Liver (tissue), 9 donors: ENCODE measurements around the gene WFIKKN2. TPM values are rescaled to one million over a fixed set of nuclear protein-coding genes. Genes with fewer than 3 reads are reported as not detected.

Experiments used
- DNase-seq: peaks from one replicate; pipeline ENCODE4 v3.0.0-alpha.2; 2017; ENCODE audit warnings: low spot score
- H3K27ac ChIP-seq, 2 donors: one replicate each; pipeline ENCODE4 v1.7.0; 2013; ENCODE audit warnings: inconsistent platforms in 2 of 2, low read length in 2 of 2, control low read depth in 1 of 2, low read depth in 1 of 2, mild to moderate bottlenecking in 1 of 2
- H3K27me3 ChIP-seq, 4 donors: one replicate each; pipeline versions ENCODE4 v1.6.1 to v1.7.0; 2013; ENCODE audit warnings: low read length in 3 of 4, inconsistent platforms in 1 of 4, mild to moderate bottlenecking in 1 of 4, moderate library complexity in 1 of 4; ENCODE audit not compliant: control insufficient read depth in 4 of 4, insufficient read depth in 4 of 4
- H3K36me3 ChIP-seq, 4 donors: one replicate each; pipeline versions ENCODE4 v1.6.1 to v1.7.0; 2013; ENCODE audit warnings: low read length in 3 of 4, mild to moderate bottlenecking in 3 of 4, low read depth in 1 of 4, moderate library complexity in 1 of 4; ENCODE audit not compliant: control insufficient read depth in 4 of 4, insufficient read depth in 3 of 4
- H3K4me1 ChIP-seq, 4 donors: one replicate each; pipeline versions ENCODE4 v1.6.1 to v1.7.0; 2013; ENCODE audit warnings: low read length in 3 of 4, mild to moderate bottlenecking in 3 of 4, moderate library complexity in 1 of 4; ENCODE audit not compliant: control insufficient read depth in 4 of 4, insufficient read depth in 4 of 4
- H3K4me3 ChIP-seq, 3 donors: one replicate each; pipeline versions ENCODE4 v1.6.1 to v1.7.0; 2013; ENCODE audit warnings: low read length in 3 of 3, control low read depth in 1 of 3, low read depth in 1 of 3, mild to moderate bottlenecking in 1 of 3
- H3K9ac ChIP-seq, 2 donors: one replicate each; pipeline ENCODE4 v1.7.0; 2013; ENCODE audit warnings: low read length in 2 of 2, mild to moderate bottlenecking in 2 of 2, moderate library complexity in 2 of 2, control low read depth in 1 of 2, low read depth in 1 of 2
- H3K9me3 ChIP-seq, 4 donors: one replicate each; pipeline versions ENCODE4 v1.6.1 to v1.7.0; 2013; ENCODE audit warnings: low read length in 3 of 4; ENCODE audit not compliant: control insufficient read depth in 4 of 4
- ATF3 ChIP-seq: IDR thresholded peaks from 2 replicates; pipeline ENCODE4 v1.6.1; 2016; ENCODE audit warnings: antibody characterized with exemption
- CTCF ChIP-seq: fragments of 150-350 bp; IDR thresholded peaks from 2 replicates; pipeline ENCODE4 v1.5.1; 2017; ENCODE audit warnings: improper control_type of control experiment, low read depth, low read length; ENCODE audit not compliant: missing input control
- EGR1 ChIP-seq, 2 donors: IDR thresholded peaks; 2 replicates each; pipeline ENCODE4 v1.6.1; 2016 to 2018; ENCODE audit warnings: antibody characterized with exemption in 2 of 2, low read depth in 2 of 2
- FOXA1 ChIP-seq: IDR thresholded peaks from 2 replicates; pipeline ENCODE4 v1.6.1; 2016; ENCODE audit warnings: antibody characterized with exemption
- FOXA2 ChIP-seq: IDR thresholded peaks from 2 replicates; pipeline ENCODE4 v1.6.1; 2016; ENCODE audit warnings: antibody characterized with exemption
- GABPA ChIP-seq, 2 donors: IDR thresholded peaks in 1 of 2; conservative IDR thresholded peaks in 1 of 2; 2 replicates each; pipeline ENCODE4 v1.6.1; 2016; ENCODE audit warnings: antibody characterized with exemption in 2 of 2, mild to moderate bottlenecking in 1 of 2, moderate library complexity in 1 of 2
- HNF4A ChIP-seq, 2 donors: conservative IDR thresholded peaks; 2 replicates each; pipeline ENCODE4 v1.6.1; 2016; ENCODE audit warnings: antibody characterized with exemption in 2 of 2, mild to moderate bottlenecking in 2 of 2
- HNF4G ChIP-seq: IDR thresholded peaks from 2 replicates; pipeline ENCODE4 v1.6.1; 2016; ENCODE audit warnings: antibody characterized with exemption
- JUND ChIP-seq, 2 donors: IDR thresholded peaks; 2 replicates each; pipeline ENCODE4 v1.6.1; 2016; ENCODE audit warnings: antibody characterized with exemption in 2 of 2
- NR2F2 ChIP-seq: IDR thresholded peaks from 2 replicates; pipeline ENCODE4 v1.6.1; 2016; ENCODE audit warnings: antibody characterized with exemption
- RAD21 ChIP-seq, 2 donors: IDR thresholded peaks; 2 replicates each; pipeline ENCODE4 v1.6.1; 2016; ENCODE audit warnings: antibody characterized with exemption in 2 of 2, mild to moderate bottlenecking in 2 of 2
- RXRA ChIP-seq, 2 donors: IDR thresholded peaks; 2 replicates each; pipeline ENCODE4 v1.6.1; 2017 to 2018; ENCODE audit warnings: antibody characterized with exemption in 2 of 2, mild to moderate bottlenecking in 1 of 2
- SP1 ChIP-seq: IDR thresholded peaks from 2 replicates; pipeline ENCODE4 v1.6.1; 2018; ENCODE audit warnings: antibody characterized with exemption, mild to moderate bottlenecking
- TAF1 ChIP-seq: conservative IDR thresholded peaks from 2 replicates; pipeline ENCODE4 v1.6.1; 2016; ENCODE audit warnings: antibody characterized with exemption, mild to moderate bottlenecking
- YY1 ChIP-seq: IDR thresholded peaks from 2 replicates; pipeline ENCODE4 v1.6.1; 2016; ENCODE audit warnings: antibody characterized with exemption, mild to moderate bottlenecking
- ZBTB33 ChIP-seq: IDR thresholded peaks from 2 replicates; pipeline ENCODE4 v1.6.1; 2016; ENCODE audit warnings: antibody characterized with exemption
- WGBS: extraction: QIAGEN DNeasy Blood & Tissue Kit; methylation state at CpG from one replicate; pipeline ENCODE4 v1.1.7; 2013; 5-methylcytosine and 5-hydroxymethylcytosine counted together
- polyA plus RNA-seq, 2 donors: library from polyadenylated mRNA; stranded (reverse) in 1 of 2; unstranded in 1 of 2; fragments of 200-250 nt in 1 of 2; fragments of >200 nt in 1 of 2; fragmentation: Nextera tagmentation in 1 of 2; extraction: Ambion mirVana in 1 of 2; gene quantifications; one replicate each; pipeline versions ENCODE4 v1.2.1 to v1.2.3, GENCODE V29; 2013 to 2015
- total RNA-seq, 2 donors: library from RNA; depleted of rRNA; stranded (reverse); fragments of >200 nt; gene quantifications; one replicate each; pipeline ENCODE4 v1.2.3, GENCODE V29; 2014
- TF ChIP-seq, protein P1 (sequence below): IDR thresholded peaks from 2 replicates; pipeline ENCODE4 v1.6.1; 2016; ENCODE audit warnings: antibody characterized with exemption
- TF ChIP-seq, protein P2 (sequence below): IDR thresholded peaks from 2 replicates; pipeline ENCODE4 v1.6.1; 2016; ENCODE audit warnings: antibody characterized with exemption, mild to moderate bottlenecking
- donor health status: healthy.
- donor health status: healthy.
- donor health status: healthy.
- donor health status: healthy.
- donor health status: healthy.

Gene WFIKKN2
- total and polyA plus RNA-seq, 4 donors = 0.02 to 0.19 (median 0.07) TPM; not detected in 1

DNA sequence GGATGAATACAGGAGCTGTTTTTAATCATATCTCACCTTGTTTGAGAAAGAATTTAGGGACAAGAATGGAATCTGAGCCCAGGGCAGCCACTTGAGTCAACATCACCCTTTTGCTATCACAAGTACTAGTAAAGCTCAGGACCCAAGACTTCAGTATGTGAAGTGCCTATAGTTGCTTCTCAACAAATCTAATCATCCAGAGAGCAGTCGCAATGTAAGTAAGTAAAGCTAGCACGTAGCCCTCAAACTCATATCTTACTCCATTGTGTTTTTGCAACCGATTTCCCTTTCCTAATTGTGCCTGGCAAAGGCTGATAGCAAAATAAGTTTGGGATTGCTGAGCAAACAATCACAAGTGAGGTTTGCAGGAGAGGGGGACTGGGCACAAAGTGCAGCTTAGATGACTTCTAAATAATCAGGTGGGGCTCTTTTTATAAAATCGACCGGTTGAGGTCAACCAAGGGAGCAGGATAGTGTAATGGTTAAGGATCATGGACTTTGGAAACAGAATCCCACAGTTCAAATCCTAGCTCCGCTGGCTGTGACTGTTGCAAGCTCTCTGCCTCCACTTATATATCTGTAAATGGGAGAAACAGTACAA is 17.7 kb downstream of the WFIKKN2 start:
- Histone ChIP-seq H3K4me1 (peaks cover 4 to 47% (median 38%) of the 10 kb centered on the region in 4 donors), H3K27me3 (no peaks in the 10 kb centered on the region), H3K36me3 (no peaks in the 10 kb centered on the region), H3K9me3 (no peaks in the 10 kb centered on the region), H3K27ac (peak overlapping the region; percentile 86 to 92), H3K4me3 (peak overlapping the region in 1 of 3 donors; percentile 12), H3K9ac (peak overlapping the region in 1 of 2 donors; percentile 98)
- 26% methylated on average over 6 of the region's 6 CpGs for WGBS
- no peak for DNase-seq
- peak; percentile 70 for TF ChIP-seq NR2F2
- TF ChIP-seq, protein P1, sequence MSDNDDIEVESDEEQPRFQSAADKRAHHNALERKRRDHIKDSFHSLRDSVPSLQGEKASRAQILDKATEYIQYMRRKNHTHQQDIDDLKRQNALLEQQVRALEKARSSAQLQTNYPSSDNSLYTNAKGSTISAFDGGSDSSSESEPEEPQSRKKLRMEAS = peak; percentile 77
- no peak for TF ChIP-seq FOXA1
- peak; percentile 66 to 74 for TF ChIP-seq RAD21 (IDR thresholded peaks at IDR 0.05)
- peak; percentile 82 for TF ChIP-seq YY1
- TF ChIP-seq TAF1 = no peak
- TF ChIP-seq SP1 = peak; percentile 94
- TF ChIP-seq CTCF = no peak
- TF ChIP-seq JUND (IDR thresholded peaks at IDR 0.05) = peak; percentile 65 to 76
- TF ChIP-seq, protein P2, sequence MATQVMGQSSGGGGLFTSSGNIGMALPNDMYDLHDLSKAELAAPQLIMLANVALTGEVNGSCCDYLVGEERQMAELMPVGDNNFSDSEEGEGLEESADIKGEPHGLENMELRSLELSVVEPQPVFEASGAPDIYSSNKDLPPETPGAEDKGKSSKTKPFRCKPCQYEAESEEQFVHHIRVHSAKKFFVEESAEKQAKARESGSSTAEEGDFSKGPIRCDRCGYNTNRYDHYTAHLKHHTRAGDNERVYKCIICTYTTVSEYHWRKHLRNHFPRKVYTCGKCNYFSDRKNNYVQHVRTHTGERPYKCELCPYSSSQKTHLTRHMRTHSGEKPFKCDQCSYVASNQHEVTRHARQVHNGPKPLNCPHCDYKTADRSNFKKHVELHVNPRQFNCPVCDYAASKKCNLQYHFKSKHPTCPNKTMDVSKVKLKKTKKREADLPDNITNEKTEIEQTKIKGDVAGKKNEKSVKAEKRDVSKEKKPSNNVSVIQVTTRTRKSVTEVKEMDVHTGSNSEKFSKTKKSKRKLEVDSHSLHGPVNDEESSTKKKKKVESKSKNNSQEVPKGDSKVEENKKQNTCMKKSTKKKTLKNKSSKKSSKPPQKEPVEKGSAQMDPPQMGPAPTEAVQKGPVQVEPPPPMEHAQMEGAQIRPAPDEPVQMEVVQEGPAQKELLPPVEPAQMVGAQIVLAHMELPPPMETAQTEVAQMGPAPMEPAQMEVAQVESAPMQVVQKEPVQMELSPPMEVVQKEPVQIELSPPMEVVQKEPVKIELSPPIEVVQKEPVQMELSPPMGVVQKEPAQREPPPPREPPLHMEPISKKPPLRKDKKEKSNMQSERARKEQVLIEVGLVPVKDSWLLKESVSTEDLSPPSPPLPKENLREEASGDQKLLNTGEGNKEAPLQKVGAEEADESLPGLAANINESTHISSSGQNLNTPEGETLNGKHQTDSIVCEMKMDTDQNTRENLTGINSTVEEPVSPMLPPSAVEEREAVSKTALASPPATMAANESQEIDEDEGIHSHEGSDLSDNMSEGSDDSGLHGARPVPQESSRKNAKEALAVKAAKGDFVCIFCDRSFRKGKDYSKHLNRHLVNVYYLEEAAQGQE = peak; percentile 78
- TF ChIP-seq FOXA2 = peak; percentile 26
- TF ChIP-seq RXRA (IDR thresholded peaks at IDR 0.05) = peak; percentile 97 to 99
- peak in 1 of 2 donors; percentile 49 for TF ChIP-seq EGR1 (IDR thresholded peaks at IDR 0.05; ENCODE audit: low read depth in 2 of 2)
- TF ChIP-seq GABPA (IDR thresholded peaks at IDR 0.05 in 1 of 2, conservative IDR thresholded peaks at IDR 0.05 in 1 of 2) = no peak
- TF ChIP-seq ZBTB33 = peak; percentile 84
- TF ChIP-seq HNF4G = peak; percentile 87
- peak; percentile 57 for TF ChIP-seq ATF3
- peak; percentile 98 to 99 for TF ChIP-seq HNF4A (conservative IDR thresholded peaks at IDR 0.05)
